ENCODE results near the gene SLC2A9. TPM values are rescaled to one million over a fixed set of nuclear protein-coding genes. Genes with fewer than 3 reads are reported as not detected.

SLC2A9 gene
- total RNA-seq (10 to 100 TPM; 11.0 to 16.5 TPM), polyA plus RNA-seq (1 to 10 TPM; 2.1 to 8.1 TPM)
- long read RNA-seq, donor 1, partial matches to known transcripts, result 7 of 19 reads
- long read RNA-seq, donor 1, other reads (novel, unspliced or antisense), result 10 of 19 reads
- long read RNA-seq, donor 2, partial matches to known transcripts, result 3 of 13 reads
- long read RNA-seq, donor 2, other reads (novel, unspliced or antisense), result 9 of 13 reads

DNA sequence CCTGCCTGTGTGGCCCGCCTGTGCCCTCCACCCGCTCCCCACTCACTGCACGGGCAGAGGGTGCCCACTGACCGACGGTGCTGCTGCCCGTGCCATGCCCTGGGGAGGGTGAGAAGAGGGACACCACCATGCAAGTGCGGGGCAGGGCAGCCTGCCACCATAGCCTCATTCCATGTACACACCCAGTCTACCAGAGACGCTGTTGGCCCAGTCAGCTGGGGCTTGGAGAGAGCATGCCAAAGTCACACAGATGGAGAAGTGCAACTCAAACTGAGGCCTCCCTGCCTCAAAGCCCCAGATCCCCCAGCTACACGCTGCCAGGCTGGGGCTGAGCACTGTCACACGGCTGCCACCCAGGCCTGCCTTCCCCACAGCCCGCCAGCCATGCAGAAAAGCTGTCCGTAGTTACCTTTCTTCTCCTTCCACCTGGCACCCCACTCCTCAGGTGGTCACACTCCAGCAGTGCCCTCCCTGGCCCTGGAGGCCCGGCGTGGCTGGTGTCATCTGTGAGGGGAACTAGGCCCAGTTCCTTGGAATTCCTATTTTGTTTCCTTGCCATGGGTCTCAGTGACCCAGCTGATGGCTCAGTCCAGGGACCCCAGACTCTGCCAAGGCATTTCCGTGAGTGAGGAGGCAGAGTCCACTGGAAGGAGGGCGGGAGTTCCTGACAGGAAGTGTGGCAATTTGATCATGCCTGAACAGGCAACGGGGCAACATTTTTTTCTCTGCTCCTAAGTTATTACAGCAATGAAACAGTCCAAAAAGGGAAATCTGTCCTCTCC, at the start of gene SLC2A9:
TSS of gene SLC2A9 (minus strand) at position 627 of the 782 bp plus-strand sequence. CDS start at position 559, 68 bp downstream.
- H3K27ac ChIP-seq (ENCODE audit: low read depth in 1 of 2, low read length in 2 of 2), result peak within 1 kb of the TSS in 1 of 2 donors; percentile 23
- H3K27me3 ChIP-seq (ENCODE audit: control insufficient read depth in 1 of 2, insufficient read depth in 2 of 2, low read length in 1 of 2), result no peaks in the 10 kb centered on the region
- intact Hi-C loops (cut with DNase I), result loop anchor here in 1 of 2 donors (10.0 kb wide), 1 partner anchor 326 kb away; no protein-coding TSS in a partner anchor
- 67 to 69% methylated on average over 17 of the region's 17 CpGs for WGBS, 2 donors
- ATAC-seq (ENCODE audit: low FRiP score) (no peak), DNase-seq (peak; percentile 75)
- no peaks in the 10 kb centered on the region for H3K36me3 ChIP-seq (ENCODE audit: control insufficient read depth in 1 of 2, insufficient read depth in 2 of 2, low read length in 1 of 2)
- H3K4me1 ChIP-seq (ENCODE audit: control insufficient read depth in 1 of 2, insufficient read depth in 2 of 2, low read length in 2 of 2), result no peaks in the 10 kb centered on the region
- H3K4me3 ChIP-seq (ENCODE audit: low read length in 2 of 2), result no peak within 1 kb of the TSS
- no peaks in the 10 kb centered on the region for H3K9me3 ChIP-seq (ENCODE audit: control insufficient read depth, low read length)

DNA sequence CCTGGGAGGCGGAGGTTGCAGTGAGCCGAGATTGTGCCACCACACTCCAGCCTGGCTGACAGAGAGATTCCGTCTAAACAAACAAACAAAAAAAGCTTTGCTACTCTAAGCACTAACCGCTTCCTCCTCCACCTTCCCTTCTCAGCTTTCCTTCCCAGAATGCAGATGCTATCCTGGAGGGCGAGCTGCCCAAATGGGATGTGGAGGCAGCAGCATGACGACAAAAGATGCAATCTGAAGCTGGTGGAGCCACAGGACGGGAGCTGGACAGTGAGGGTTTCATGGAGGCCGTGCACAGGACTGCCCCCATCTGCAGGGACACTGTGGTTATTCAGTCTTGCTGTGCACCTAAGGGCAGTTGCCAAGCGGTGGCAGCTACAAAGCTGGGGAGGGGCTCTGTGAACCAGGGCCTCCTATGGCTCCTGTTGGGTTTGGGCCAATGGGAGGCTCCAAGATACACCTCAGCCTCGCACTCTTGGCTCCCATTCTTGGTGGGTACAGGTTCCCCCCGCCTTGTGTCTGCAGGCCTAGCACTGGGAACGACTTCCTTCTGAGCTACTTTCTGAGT, 47.9 kb upstream of the SLC2A9 start:
- WGBS, 2 donors, result 81 to 86% methylated on average over 12 of the region's 12 CpGs
- peaks cover 0 to 4% of the 10 kb centered on the region in 2 donors for H3K36me3 ChIP-seq (ENCODE audit: control insufficient read depth in 1 of 2, insufficient read depth in 2 of 2, low read length in 1 of 2)
- intact Hi-C loops (cut with DNase I), result loop anchor here in 1 of 2 donors (10.0 kb wide), 1 partner anchor 304 kb away; no protein-coding TSS in a partner anchor

DNA sequence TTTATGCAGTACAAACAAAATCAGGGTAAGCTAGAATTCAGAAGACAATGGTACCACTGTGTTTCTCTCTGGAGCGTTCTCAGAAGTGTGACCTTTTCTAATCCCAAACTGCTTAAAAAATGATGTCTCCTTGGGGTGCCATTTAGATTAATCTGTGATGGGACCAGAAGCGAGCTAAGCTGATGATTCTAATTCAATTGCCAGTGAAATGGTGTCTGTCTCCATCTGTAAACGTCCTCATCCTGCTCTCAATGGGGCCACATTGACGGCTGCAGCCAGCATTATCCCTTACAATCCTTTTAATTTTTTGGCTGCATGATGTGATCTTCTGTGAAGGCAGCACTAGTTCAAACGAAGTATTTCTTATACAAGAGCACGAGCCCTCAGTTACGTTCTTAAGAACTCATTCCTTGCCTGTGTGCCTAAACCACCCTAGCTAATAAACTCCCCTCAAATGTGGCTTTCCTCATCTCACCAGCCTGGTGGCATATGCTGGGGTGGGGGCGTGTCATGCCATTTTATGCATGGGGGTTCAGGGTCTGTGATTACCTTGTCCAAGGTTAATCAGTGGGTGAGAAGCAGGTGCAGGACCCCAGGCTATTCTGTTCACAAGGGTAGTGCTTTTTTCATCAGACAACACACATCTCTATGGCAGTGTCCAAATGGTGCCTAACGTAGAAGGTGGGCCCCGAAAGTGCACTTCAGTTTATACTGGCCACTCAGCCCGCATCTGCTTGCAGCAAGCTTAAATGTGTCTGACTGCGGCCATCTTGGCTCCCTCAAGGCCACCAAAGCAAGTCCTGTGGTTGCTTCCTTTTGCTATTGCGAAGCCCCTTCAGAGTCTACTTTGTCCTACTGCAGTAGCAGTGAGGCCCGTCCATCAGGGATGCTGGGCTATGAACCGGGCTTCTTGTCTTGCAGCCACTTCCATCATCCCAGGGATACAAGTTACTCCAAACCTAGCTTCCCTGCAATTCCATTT, 45.7 kb upstream of the SLC2A9 start:
- intact Hi-C loops (cut with DNase I), result loop anchor here in 1 of 2 donors (10.0 kb wide), 1 partner anchor 302 kb away; no protein-coding TSS in a partner anchor
- DNase-seq (no peak), ATAC-seq (ENCODE audit: low FRiP score) (no peak)
- H3K4me1 ChIP-seq (ENCODE audit: control insufficient read depth in 1 of 2, insufficient read depth in 2 of 2, low read length in 2 of 2), result no peaks in the 10 kb centered on the region
- no peak overlapping the region for H3K27ac ChIP-seq (ENCODE audit: low read depth in 1 of 2, low read length in 2 of 2)
- 88 to 89% methylated on average over 15 of the region's 15 CpGs for WGBS, 2 donors
- H3K27me3 ChIP-seq (ENCODE audit: control insufficient read depth in 1 of 2, insufficient read depth in 2 of 2, low read length in 1 of 2), result no peaks in the 10 kb centered on the region
- no peak overlapping the region for H3K4me3 ChIP-seq (ENCODE audit: low read length in 2 of 2)
- H3K36me3 ChIP-seq (ENCODE audit: control insufficient read depth in 1 of 2, insufficient read depth in 2 of 2, low read length in 1 of 2), result peaks cover 0 to 4% of the 10 kb centered on the region in 2 donors
- H3K9me3 ChIP-seq (ENCODE audit: control insufficient read depth, low read length), result no peaks in the 10 kb centered on the region

More for the DNA sequence above, 47.9 kb upstream of the SLC2A9 start:
- no peak overlapping the region for H3K4me3 ChIP-seq (ENCODE audit: low read length in 2 of 2)
- DNase-seq (no peak), ATAC-seq (ENCODE audit: low FRiP score) (no peak)
- no peaks in the 10 kb centered on the region for H3K4me1 ChIP-seq (ENCODE audit: control insufficient read depth in 1 of 2, insufficient read depth in 2 of 2, low read length in 2 of 2)
- no peak overlapping the region for H3K27ac ChIP-seq (ENCODE audit: low read depth in 1 of 2, low read length in 2 of 2)
- no peaks in the 10 kb centered on the region for H3K9me3 ChIP-seq (ENCODE audit: control insufficient read depth, low read length)
- H3K27me3 ChIP-seq (ENCODE audit: control insufficient read depth in 1 of 2, insufficient read depth in 2 of 2, low read length in 1 of 2), result no peaks in the 10 kb centered on the region

DNA sequence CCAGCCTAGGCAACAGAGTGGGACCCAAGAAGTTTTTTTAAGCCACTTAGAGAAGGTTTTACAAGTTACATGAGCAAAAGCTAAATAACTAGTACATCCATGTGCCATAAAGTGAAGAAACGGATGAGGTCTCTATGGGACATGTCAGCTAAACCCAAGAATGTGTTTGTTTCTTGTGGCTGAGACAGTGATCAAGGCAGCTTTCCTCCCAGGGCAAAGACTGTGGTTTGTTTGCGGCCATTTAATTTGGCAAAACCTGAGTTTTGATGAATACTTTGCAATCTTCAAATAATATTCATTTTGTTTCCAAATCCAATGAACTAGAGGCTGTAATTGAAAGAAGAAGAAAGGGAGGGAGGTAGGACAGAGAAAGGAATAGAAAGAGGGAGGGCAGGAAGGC, 44.9 kb upstream of the SLC2A9 start:
- Histone ChIP-seq H3K9me3 (ENCODE audit: control insufficient read depth, low read length) (no peaks in the 10 kb centered on the region), H3K4me1 (ENCODE audit: control insufficient read depth in 1 of 2, insufficient read depth in 2 of 2, low read length in 2 of 2) (no peaks in the 10 kb centered on the region), H3K36me3 (ENCODE audit: control insufficient read depth in 1 of 2, insufficient read depth in 2 of 2, low read length in 1 of 2) (peaks cover 0 to 4% of the 10 kb centered on the region in 2 donors), H3K4me3 (ENCODE audit: low read length in 2 of 2) (no peak overlapping the region), H3K27me3 (ENCODE audit: control insufficient read depth in 1 of 2, insufficient read depth in 2 of 2, low read length in 1 of 2) (no peaks in the 10 kb centered on the region), H3K27ac (ENCODE audit: low read depth in 1 of 2, low read length in 2 of 2) (no peak overlapping the region)
- 68 to 75% methylated on average over 2 of the region's 2 CpGs for WGBS, 2 donors
- DNase-seq, result no peak
- intact Hi-C loops (cut with DNase I), result loop anchor here in 1 of 2 donors (10.0 kb wide), 1 partner anchor 301 kb away; no protein-coding TSS in a partner anchor
- ATAC-seq (ENCODE audit: low FRiP score), result no peak

DNA sequence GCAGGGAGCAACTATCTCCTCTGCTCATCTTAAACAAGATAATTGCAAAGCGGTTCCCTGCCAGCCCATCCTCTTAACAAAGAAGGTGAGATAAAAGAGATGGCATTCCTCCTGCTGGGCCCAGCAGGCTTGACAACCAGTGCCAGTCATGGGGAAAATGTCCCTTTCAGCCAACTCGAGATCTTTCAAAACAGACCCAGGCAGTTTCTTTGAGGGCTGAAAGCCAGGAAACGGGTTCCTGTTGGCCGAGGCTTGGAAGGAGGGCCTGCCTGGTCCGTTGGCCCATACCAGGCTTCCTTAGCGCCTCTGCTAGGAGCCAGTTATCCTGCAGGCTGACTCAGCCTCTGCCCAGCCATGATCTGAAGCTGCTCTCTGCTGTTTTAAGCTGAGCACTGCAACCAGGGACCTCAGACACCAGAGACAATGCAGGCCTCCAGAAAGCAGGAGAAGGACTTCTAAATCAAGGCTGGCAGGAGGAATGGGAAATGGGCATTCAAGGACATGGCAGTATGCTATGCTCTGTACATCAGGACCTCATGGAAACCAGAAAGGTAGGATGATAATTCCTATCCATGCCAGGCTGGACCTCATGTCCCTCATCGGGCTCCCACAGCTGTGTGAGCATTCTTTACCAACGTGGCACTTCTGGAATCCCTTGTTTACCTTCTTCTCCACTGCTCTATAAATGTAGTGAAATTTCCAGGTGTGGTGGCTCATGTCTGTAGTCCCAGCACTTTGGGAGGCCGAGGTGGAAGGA, 42.4 kb upstream of the SLC2A9 start:
- WGBS, 2 donors, result 21 to 23% methylated on average over 9 of the region's 9 CpGs
- intact Hi-C loops (cut with DNase I), result loop anchor here (2.0 to 10.0 kb wide), 4 partner anchors 45 to 299 kb away; no protein-coding TSS in a partner anchor
- ATAC-seq (ENCODE audit: low FRiP score), result peak; percentile 95

DNA sequence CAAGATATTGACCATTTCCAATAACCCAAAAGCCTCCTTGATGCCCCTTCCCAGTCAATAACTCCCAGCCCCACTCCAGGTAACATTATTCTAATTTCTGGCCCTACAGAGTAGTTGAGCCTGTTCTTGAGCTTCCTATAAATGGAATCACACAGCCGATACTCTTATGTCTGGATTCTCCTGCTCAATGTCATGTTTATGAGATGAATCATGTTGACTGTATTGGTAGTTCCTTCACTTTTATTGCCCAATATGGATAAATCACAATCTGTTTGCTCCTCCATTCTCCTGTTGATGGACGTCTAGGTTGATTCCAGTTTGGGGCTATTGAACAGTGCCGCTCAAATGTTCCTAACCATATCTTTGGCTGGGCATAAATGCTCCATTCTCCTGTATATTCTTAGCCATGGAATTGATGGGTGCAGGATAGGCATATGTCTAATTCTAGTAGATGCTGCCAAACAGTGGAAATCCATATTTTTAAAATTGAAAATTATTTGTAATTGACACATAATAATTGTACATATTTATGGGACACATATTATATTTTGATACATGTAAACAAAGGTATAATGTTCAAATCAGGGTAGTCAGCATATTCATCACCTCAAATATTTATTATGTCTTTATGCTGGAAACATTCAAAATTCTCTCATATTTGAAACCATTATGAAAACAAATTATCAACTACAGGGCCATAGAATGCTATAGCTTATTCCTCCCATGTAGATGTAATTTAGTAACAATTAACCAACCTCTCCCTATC, 40.5 kb upstream of the SLC2A9 start:
- Histone ChIP-seq H3K9me3 (ENCODE audit: control insufficient read depth, low read length) (no peaks in the 10 kb centered on the region), H3K27ac (ENCODE audit: low read depth in 1 of 2, low read length in 2 of 2) (no peak overlapping the region), H3K4me1 (ENCODE audit: control insufficient read depth in 1 of 2, insufficient read depth in 2 of 2, low read length in 2 of 2) (no peaks in the 10 kb centered on the region), H3K36me3 (ENCODE audit: control insufficient read depth in 1 of 2, insufficient read depth in 2 of 2, low read length in 1 of 2) (peaks cover 0 to 4% of the 10 kb centered on the region in 2 donors), H3K4me3 (ENCODE audit: low read length in 2 of 2) (no peak overlapping the region), H3K27me3 (ENCODE audit: control insufficient read depth in 1 of 2, insufficient read depth in 2 of 2, low read length in 1 of 2) (no peaks in the 10 kb centered on the region)
- WGBS, 2 donors, result 89 to 93% methylated on average over 3 of the region's 3 CpGs
- intact Hi-C loops (cut with DNase I), result loop anchor here (2.0 to 10.0 kb wide), 4 partner anchors 43 to 297 kb away; no protein-coding TSS in a partner anchor
- DNase-seq (no peak), ATAC-seq (ENCODE audit: low FRiP score) (no peak)

More for the DNA sequence above, 42.4 kb upstream of the SLC2A9 start:
- Histone ChIP-seq H3K27ac (ENCODE audit: low read depth in 1 of 2, low read length in 2 of 2) (no peak overlapping the region), H3K27me3 (ENCODE audit: control insufficient read depth in 1 of 2, insufficient read depth in 2 of 2, low read length in 1 of 2) (no peaks in the 10 kb centered on the region), H3K36me3 (ENCODE audit: control insufficient read depth in 1 of 2, insufficient read depth in 2 of 2, low read length in 1 of 2) (peaks cover 0 to 4% of the 10 kb centered on the region in 2 donors), H3K4me1 (ENCODE audit: control insufficient read depth in 1 of 2, insufficient read depth in 2 of 2, low read length in 2 of 2) (no peaks in the 10 kb centered on the region), H3K4me3 (ENCODE audit: low read length in 2 of 2) (no peak overlapping the region), H3K9me3 (ENCODE audit: control insufficient read depth, low read length) (no peaks in the 10 kb centered on the region)
- peak; percentile 87 to 90 for DNase-seq

DNA sequence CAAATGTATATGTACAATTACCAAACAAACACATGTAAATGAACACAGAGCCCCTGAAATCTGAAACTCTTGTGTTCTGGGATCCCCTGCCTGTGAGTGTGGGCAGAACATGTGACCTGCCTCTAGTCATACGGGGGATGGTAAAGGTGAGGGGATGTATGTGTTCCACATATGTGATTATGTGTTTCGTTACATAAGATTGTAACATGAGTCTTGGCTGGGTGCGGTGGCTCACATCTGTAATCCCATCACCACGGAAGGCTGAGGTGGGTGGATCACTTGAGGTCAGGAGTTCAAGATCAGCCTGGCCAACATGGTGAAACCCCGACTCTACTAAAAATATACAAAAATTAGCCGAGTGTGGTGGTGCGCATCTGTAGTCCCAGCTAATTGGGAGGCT, 37.1 kb upstream of the SLC2A9 start:
- intact Hi-C loops (cut with DNase I), result no loop called here
- Histone ChIP-seq H3K4me3 (ENCODE audit: low read length in 2 of 2) (no peak overlapping the region), H3K9me3 (ENCODE audit: control insufficient read depth, low read length) (no peaks in the 10 kb centered on the region), H3K27ac (ENCODE audit: low read depth in 1 of 2, low read length in 2 of 2) (no peak overlapping the region), H3K4me1 (ENCODE audit: control insufficient read depth in 1 of 2, insufficient read depth in 2 of 2, low read length in 2 of 2) (no peaks in the 10 kb centered on the region), H3K36me3 (ENCODE audit: control insufficient read depth in 1 of 2, insufficient read depth in 2 of 2, low read length in 1 of 2) (no peaks in the 10 kb centered on the region), H3K27me3 (ENCODE audit: control insufficient read depth in 1 of 2, insufficient read depth in 2 of 2, low read length in 1 of 2) (no peaks in the 10 kb centered on the region)
- WGBS, 2 donors, result 98% methylated on average over 7 of the region's 7 CpGs
- DNase-seq, result no peak
- no peak for ATAC-seq (ENCODE audit: low FRiP score)
